ENCODE measurements around the gene DSN1.

DNA sequence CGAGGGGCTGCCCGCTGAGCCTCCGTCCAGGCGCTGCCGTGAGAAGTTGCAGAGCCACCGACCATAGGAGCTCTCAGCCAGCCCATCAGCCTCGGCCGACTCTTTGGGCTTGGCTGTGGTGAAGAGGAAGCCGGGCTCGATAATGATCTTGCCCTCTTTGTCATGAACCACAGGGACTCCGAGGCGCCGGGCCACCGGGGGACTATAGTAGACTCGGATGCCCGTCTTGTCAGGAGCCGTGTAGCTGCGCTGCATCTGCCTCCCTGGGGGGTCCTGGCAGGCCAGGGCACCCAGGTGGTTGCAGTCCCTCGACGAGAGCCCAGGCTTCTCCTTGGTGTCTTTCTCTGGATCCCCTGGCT lies 20.5 kb upstream of the DSN1 start:
- TF ChIP-seq ZNF644 (tag; IDR thresholded peaks at IDR 0.05; ENCODE audit: low read depth), result no peak
- TF ChIP-seq, protein P1, sequence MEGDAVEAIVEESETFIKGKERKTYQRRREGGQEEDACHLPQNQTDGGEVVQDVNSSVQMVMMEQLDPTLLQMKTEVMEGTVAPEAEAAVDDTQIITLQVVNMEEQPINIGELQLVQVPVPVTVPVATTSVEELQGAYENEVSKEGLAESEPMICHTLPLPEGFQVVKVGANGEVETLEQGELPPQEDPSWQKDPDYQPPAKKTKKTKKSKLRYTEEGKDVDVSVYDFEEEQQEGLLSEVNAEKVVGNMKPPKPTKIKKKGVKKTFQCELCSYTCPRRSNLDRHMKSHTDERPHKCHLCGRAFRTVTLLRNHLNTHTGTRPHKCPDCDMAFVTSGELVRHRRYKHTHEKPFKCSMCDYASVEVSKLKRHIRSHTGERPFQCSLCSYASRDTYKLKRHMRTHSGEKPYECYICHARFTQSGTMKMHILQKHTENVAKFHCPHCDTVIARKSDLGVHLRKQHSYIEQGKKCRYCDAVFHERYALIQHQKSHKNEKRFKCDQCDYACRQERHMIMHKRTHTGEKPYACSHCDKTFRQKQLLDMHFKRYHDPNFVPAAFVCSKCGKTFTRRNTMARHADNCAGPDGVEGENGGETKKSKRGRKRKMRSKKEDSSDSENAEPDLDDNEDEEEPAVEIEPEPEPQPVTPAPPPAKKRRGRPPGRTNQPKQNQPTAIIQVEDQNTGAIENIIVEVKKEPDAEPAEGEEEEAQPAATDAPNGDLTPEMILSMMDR (IDR thresholded peaks at IDR 0.05 in 2 of 3, conservative IDR thresholded peaks at IDR 0.05 in 1 of 3; ENCODE audit: insufficient read depth in 2 of 3, low read depth in 1 of 3, low read length in 3 of 3), result no peak
- TF ChIP-seq STAG1 (CRISPR knock-in tag; IDR thresholded peaks at IDR 0.05; ENCODE audit: borderline replicate concordance), result no peak
- TF ChIP-seq, protein P2, sequence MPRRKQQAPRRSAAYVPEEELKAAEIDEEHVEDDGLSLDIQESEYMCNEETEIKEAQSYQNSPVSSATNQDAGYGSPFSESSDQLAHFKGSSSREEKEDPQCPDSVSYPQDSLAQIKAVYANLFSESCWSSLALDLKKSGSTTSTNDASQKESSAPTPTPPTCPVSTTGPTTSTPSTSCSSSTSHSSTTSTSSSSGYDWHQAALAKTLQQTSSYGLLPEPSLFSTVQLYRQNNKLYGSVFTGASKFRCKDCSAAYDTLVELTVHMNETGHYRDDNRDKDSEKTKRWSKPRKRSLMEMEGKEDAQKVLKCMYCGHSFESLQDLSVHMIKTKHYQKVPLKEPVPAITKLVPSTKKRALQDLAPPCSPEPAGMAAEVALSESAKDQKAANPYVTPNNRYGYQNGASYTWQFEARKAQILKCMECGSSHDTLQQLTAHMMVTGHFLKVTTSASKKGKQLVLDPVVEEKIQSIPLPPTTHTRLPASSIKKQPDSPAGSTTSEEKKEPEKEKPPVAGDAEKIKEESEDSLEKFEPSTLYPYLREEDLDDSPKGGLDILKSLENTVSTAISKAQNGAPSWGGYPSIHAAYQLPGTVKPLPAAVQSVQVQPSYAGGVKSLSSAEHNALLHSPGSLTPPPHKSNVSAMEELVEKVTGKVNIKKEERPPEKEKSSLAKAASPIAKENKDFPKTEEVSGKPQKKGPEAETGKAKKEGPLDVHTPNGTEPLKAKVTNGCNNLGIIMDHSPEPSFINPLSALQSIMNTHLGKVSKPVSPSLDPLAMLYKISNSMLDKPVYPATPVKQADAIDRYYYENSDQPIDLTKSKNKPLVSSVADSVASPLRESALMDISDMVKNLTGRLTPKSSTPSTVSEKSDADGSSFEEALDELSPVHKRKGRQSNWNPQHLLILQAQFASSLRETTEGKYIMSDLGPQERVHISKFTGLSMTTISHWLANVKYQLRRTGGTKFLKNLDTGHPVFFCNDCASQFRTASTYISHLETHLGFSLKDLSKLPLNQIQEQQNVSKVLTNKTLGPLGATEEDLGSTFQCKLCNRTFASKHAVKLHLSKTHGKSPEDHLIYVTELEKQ (CRISPR knock-in tag; IDR thresholded peaks at IDR 0.05), result no peak
- TF ChIP-seq SRSF3 (IDR thresholded peaks at IDR 0.05; ENCODE audit: insufficient read depth, low read length), result no peak
- TF ChIP-seq U2AF2 (optimal IDR thresholded peaks at IDR 0.05; ENCODE audit: low read depth, low read length), result no peak
- no peak for TF ChIP-seq TBP (optimal IDR thresholded peaks at IDR 0.05; ENCODE audit: low read depth, low read length)

Measured in K562 (cell line).